ENCODE measurements around the gene YIPF3.

The YIPF3 gene

GRCh38 chr6:43517505-43518357, 1.0 kb upstream of the YIPF3 start:
- TF ChIP-seq, protein P1, sequence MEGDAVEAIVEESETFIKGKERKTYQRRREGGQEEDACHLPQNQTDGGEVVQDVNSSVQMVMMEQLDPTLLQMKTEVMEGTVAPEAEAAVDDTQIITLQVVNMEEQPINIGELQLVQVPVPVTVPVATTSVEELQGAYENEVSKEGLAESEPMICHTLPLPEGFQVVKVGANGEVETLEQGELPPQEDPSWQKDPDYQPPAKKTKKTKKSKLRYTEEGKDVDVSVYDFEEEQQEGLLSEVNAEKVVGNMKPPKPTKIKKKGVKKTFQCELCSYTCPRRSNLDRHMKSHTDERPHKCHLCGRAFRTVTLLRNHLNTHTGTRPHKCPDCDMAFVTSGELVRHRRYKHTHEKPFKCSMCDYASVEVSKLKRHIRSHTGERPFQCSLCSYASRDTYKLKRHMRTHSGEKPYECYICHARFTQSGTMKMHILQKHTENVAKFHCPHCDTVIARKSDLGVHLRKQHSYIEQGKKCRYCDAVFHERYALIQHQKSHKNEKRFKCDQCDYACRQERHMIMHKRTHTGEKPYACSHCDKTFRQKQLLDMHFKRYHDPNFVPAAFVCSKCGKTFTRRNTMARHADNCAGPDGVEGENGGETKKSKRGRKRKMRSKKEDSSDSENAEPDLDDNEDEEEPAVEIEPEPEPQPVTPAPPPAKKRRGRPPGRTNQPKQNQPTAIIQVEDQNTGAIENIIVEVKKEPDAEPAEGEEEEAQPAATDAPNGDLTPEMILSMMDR (IDR thresholded peaks at IDR 0.05), result no peak
- no peak for DNase-seq (ENCODE audit: low spot score)
- Histone ChIP-seq H3K4me3 (peak overlapping the region; percentile 97), H3K27ac (peak overlapping the region; percentile 82 to 88)

- no peak for DNase-seq (ENCODE audit: low spot score)
- TF ChIP-seq, protein P1 (IDR thresholded peaks at IDR 0.05), result no peak
- peak overlapping the region; percentile 97 for H3K4me3 ChIP-seq
- peak overlapping the region; percentile 82 to 88 for H3K27ac ChIP-seq
Measured at GRCh38 chr6:43516367-43516696, 394 bp downstream of the YIPF3 start.

GRCh38 chr6:43515808-43516207, 918 bp downstream of the YIPF3 start:
- DNase-seq (ENCODE audit: low spot score), result no peak
- TF ChIP-seq, protein P1 (IDR thresholded peaks at IDR 0.05), result no peak
- Histone ChIP-seq H3K4me3 (peak overlapping the region; percentile 97), H3K27ac (peak overlapping the region; percentile 82 to 88)

GRCh38 chr6:43511824-43512415, 4.8 kb downstream of the YIPF3 start:
- H3K27ac ChIP-seq, result no peak overlapping the region
- DNase-seq (ENCODE audit: low spot score), result no peak
- no peak overlapping the region for H3K4me3 ChIP-seq
- TF ChIP-seq, protein P1 (IDR thresholded peaks at IDR 0.05), result no peak

DNA sequence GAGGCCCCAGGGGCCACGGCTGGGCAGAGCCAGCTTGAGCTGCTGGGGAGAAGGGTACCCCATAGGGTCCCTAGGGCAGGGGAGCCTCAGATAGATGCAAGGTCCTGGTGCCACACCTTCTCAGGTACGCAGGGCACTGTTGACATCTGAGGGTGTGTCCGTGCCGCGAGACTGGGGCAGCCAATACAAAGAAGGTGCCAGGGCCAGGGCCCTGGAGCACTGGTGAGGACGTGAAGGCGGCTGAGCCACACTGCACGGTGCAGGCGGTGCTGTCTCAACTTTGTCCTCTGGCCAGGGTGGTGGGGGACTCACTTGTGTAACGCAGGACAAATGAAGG, 5.9 kb downstream of the YIPF3 start:
- TF ChIP-seq, protein P1 (IDR thresholded peaks at IDR 0.05), result no peak
- H3K27ac ChIP-seq, result peak overlapping the region; percentile 39 to 77
- peak overlapping the region; percentile 97 for H3K4me3 ChIP-seq
- DNase-seq (ENCODE audit: low spot score), result no peak

- TF ChIP-seq, protein P1 (IDR thresholded peaks at IDR 0.05), result no peak
- Histone ChIP-seq H3K27ac (peak within 1 kb of the TSS; percentile 39 to 77), H3K4me3 (peak within 1 kb of the TSS; percentile 97)
- peak; percentile 93 for DNase-seq (ENCODE audit: low spot score)
Measured at GRCh38 chr6:43509984-43510826, 6.5 kb downstream of the YIPF3 start, which contains the start of gene LRRC73. LRRC73 (minus strand) TSS chr6:43510346; CDS start chr6:43509785, 561 bp downstream.

Data from coronary artery (tissue), 2 donors.